Duodenal mucosa (tissue), 2 donors: Measurements from ENCODE around the gene SLC39A11.

Experiments
- H3K27ac ChIP-seq: one replicate; pipeline ENCODE4 v1.7.0; 2013; ENCODE audit warnings: low read depth, low read length
- H3K27me3 ChIP-seq, 2 donors: one replicate each; pipeline ENCODE4 v1.7.0; 2013; ENCODE audit warnings: low read length in 2 of 2, control low read depth in 1 of 2; ENCODE audit not compliant: insufficient read depth in 2 of 2, control insufficient read depth in 1 of 2
- H3K36me3 ChIP-seq, 2 donors: one replicate each; pipeline ENCODE4 v1.7.0; 2013; ENCODE audit warnings: low read length in 2 of 2, control low read depth in 1 of 2; ENCODE audit not compliant: insufficient read depth in 2 of 2, control insufficient read depth in 1 of 2
- H3K4me1 ChIP-seq, 2 donors: one replicate each; pipeline ENCODE4 v1.7.0; 2013; ENCODE audit warnings: low read length in 2 of 2, control low read depth in 1 of 2; ENCODE audit not compliant: insufficient read depth in 2 of 2, control insufficient read depth in 1 of 2
- H3K4me3 ChIP-seq, 2 donors: one replicate each; pipeline ENCODE4 v1.7.0; 2013; ENCODE audit warnings: low read length in 2 of 2, low read depth in 1 of 2
- H3K9ac ChIP-seq, 2 donors: one replicate each; pipeline ENCODE4 v1.7.0; 2013; ENCODE audit warnings: low read length in 2 of 2, low read depth in 1 of 2
- H3K9me3 ChIP-seq, 2 donors: one replicate each; pipeline ENCODE4 v1.7.0; 2013; ENCODE audit warnings: low read length in 2 of 2, control low read depth in 1 of 2; ENCODE audit not compliant: control insufficient read depth in 1 of 2

SLC39A11 gene

GRCh38 chr17:72665852-72666851 lies 426.3 kb downstream of the SLC39A11 start:
- no peak overlapping the region for H3K4me3 ChIP-seq
- H3K27me3 ChIP-seq = no peaks in the 10 kb centered on the region
- H3K27ac ChIP-seq = no peak overlapping the region
- H3K9me3 ChIP-seq = no peaks in the 10 kb centered on the region
- H3K36me3 ChIP-seq = no peaks in the 10 kb centered on the region
- no peak overlapping the region for H3K9ac ChIP-seq
- peaks cover 0 to 6% of the 10 kb centered on the region in 2 donors for H3K4me1 ChIP-seq

GRCh38 chr17:72662827-72663190 lies 429.7 kb downstream of the SLC39A11 start:
- H3K36me3 ChIP-seq = no peaks in the 10 kb centered on the region
- no peak overlapping the region for H3K9ac ChIP-seq
- no peaks in the 10 kb centered on the region for H3K9me3 ChIP-seq
- H3K4me3 ChIP-seq = no peak overlapping the region
- no peak overlapping the region for H3K27ac ChIP-seq
- H3K4me1 ChIP-seq = peaks cover 0 to 12% of the 10 kb centered on the region in 2 donors
- H3K27me3 ChIP-seq = no peaks in the 10 kb centered on the region

GRCh38 chr17:72661945-72662826 lies 430.3 kb downstream of the SLC39A11 start:
- Histone ChIP-seq H3K27me3 (no peaks in the 10 kb centered on the region), H3K36me3 (no peaks in the 10 kb centered on the region), H3K9me3 (no peaks in the 10 kb centered on the region), H3K4me3 (no peak overlapping the region), H3K27ac (no peak overlapping the region), H3K4me1 (peaks cover 0 to 12% of the 10 kb centered on the region in 2 donors), H3K9ac (no peak overlapping the region)

GRCh38 chr17:72661116-72661944 lies 431.2 kb downstream of the SLC39A11 start:
- H3K27ac ChIP-seq = no peak overlapping the region
- H3K9ac ChIP-seq = no peak overlapping the region
- no peaks in the 10 kb centered on the region for H3K9me3 ChIP-seq
- no peaks in the 10 kb centered on the region for H3K27me3 ChIP-seq
- H3K36me3 ChIP-seq = no peaks in the 10 kb centered on the region
- peaks cover 0 to 12% of the 10 kb centered on the region in 2 donors for H3K4me1 ChIP-seq
- no peak overlapping the region for H3K4me3 ChIP-seq

GRCh38 chr17:72660274-72661115 lies 432.0 kb downstream of the SLC39A11 start:
- Histone ChIP-seq H3K4me3 (no peak overlapping the region), H3K9ac (no peak overlapping the region), H3K27me3 (no peaks in the 10 kb centered on the region), H3K27ac (no peak overlapping the region), H3K36me3 (no peaks in the 10 kb centered on the region), H3K4me1 (peaks cover 0 to 12% of the 10 kb centered on the region in 2 donors), H3K9me3 (no peaks in the 10 kb centered on the region)

GRCh38 chr17:72659811-72660210 lies 432.7 kb downstream of the SLC39A11 start:
- Histone ChIP-seq H3K36me3 (no peaks in the 10 kb centered on the region), H3K4me3 (no peak overlapping the region), H3K27me3 (no peaks in the 10 kb centered on the region), H3K9ac (no peak overlapping the region), H3K4me1 (peaks cover 6 to 18% of the 10 kb centered on the region in 2 donors), H3K9me3 (no peaks in the 10 kb centered on the region), H3K27ac (no peak overlapping the region)

- no peak overlapping the region for H3K4me3 ChIP-seq
- H3K36me3 ChIP-seq = no peaks in the 10 kb centered on the region
- no peaks in the 10 kb centered on the region for H3K9me3 ChIP-seq
- no peaks in the 10 kb centered on the region for H3K27me3 ChIP-seq
- no peak overlapping the region for H3K27ac ChIP-seq
- H3K4me1 ChIP-seq = peaks cover 9 to 30% of the 10 kb centered on the region in 2 donors
- H3K9ac ChIP-seq = no peak overlapping the region
These were observed 433.8 kb downstream of the SLC39A11 start for GRCh38 chr17:72658675-72659074.

- H3K4me1 ChIP-seq = peaks cover 9 to 30% of the 10 kb centered on the region in 2 donors
- no peaks in the 10 kb centered on the region for H3K27me3 ChIP-seq
- H3K9me3 ChIP-seq = no peaks in the 10 kb centered on the region
- no peak overlapping the region for H3K27ac ChIP-seq
- H3K4me3 ChIP-seq = no peak overlapping the region
- H3K9ac ChIP-seq = no peak overlapping the region
- H3K36me3 ChIP-seq = no peaks in the 10 kb centered on the region
These were observed 434.8 kb downstream of the SLC39A11 start for GRCh38 chr17:72657467-72658317.
